Suppressor macrophage (primary cell): ENCODE measurements around the gene SPAG9.
A peak's percentile ranks its signal among the peaks of the same experiment; 100 is the strongest.
"Not testable (repeated sequence)": the region's sequence is repeated elsewhere in the genome, so short reads cannot be mapped to it uniquely, and the experiment has no call there.

Experiments used
- DNase-seq, 4 experiments: peaks; one replicate each; pipeline ENCODE4 v3.0.0-alpha.2; 2020 to 2022

SPAG9 gene

GRCh38 chr17:51088287-51088686 is 32.4 kb downstream of the SPAG9 start:
- peak in 2 of 4 experiments; percentile 18 to 21 for DNase-seq

GRCh38 chr17:51087072-51087757 is 33.5 kb downstream of the SPAG9 start:
- DNase-seq = peak in 2 of 4 experiments; percentile 31 to 38

DNA sequence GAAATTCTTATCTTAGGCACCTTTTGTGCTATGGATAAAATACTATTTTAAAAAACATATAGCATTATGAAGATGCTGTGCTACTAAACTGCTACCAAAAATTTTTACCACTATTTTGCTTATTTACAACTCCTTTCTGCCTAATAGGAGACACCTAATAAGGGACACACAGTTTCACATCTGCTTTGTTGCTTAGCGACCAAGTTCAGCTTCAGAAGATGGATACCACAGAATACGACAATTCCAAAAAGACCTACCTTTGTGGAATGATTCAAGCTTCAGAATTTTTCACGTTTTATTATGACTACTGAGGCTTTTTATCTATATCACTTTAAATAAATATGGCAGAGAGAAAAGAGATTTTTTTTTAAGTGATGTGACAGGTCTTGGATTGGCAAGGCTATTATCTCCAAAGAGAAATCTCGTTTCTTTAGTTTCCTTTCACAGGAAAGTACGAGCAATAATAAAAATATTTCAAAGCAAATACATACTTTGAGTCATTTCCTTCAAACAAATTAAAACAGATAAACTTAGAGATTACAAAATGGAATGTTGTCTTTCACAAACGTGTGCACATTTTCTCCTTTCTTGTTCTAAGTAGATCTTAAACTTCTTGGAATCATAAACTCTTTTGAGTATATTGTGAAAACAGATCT is 35.4 kb downstream of the SPAG9 start:
- DNase-seq = no peak

DNA sequence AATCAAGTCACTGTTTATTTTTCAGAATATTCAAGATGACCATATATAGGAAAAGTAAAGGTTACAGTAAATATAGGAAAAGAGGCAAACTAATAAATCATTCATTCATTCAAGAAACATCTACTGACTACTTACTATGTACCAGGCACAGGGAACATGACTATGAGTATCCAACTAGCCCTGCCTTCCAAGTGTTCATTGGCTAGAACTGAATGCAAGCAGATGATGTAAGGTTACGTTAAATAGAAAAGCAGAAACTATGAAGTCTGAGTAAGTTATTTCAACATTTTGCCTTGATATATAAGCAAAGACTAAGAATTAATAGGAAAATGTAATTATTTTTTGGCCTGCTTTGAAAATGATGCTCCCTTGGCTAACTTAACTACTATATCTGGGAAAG is 36.7 kb downstream of the SPAG9 start:
- DNase-seq = peak in 3 of 4 experiments; percentile 17 to 60 (median 45)

- not testable (repeated sequence) for DNase-seq
Observed at GRCh38 chr17:51083364-51083763, 37.3 kb downstream of the SPAG9 start.

- peak; percentile 18 to 50 (median 31) for DNase-seq
Observed at GRCh38 chr17:51079049-51079448, 41.6 kb downstream of the SPAG9 start.

GRCh38 chr17:51078009-51078592 is 42.6 kb downstream of the SPAG9 start:
- no peak for DNase-seq

DNA sequence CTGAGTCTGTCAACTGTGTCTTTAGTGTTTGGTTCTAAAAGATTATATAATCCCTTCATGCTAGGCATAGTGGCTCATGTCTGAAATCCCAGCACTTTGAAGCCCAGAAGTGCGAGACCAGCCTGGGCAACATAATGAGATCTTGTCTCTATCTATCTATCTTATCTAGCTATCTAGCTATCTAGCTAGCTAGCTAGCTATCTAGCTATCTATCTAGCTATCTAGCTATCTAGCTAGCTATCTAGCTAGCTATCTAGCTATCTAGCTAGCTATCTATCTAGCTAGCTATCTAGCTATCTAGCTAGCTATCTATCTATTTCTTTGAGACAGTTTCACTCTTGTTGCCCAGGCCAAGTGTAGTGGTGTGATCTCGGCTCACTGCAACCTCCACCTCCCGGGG is 43.8 kb downstream of the SPAG9 start:
- DNase-seq = no peak

DNA sequence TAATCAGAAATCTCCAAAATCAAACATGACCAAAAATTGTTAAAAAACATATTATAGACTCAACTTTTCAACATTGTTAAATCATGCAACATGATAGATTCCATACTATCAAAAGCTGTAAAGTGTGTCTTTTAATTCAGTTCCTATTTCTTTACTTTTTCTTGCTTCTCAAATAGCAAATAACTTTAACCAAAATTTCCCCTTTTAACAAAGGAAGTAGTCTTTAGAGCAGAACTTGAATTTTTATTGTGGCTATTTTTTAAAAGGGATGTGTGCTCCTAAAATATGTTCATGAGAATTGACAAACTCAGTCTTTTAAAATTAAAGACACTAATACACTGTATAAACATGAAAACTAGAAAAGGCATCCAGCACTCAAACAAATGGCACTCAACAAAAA is 49.1 kb downstream of the SPAG9 start:
- DNase-seq = peak in 2 of 4 experiments; percentile 47 to 62

DNA sequence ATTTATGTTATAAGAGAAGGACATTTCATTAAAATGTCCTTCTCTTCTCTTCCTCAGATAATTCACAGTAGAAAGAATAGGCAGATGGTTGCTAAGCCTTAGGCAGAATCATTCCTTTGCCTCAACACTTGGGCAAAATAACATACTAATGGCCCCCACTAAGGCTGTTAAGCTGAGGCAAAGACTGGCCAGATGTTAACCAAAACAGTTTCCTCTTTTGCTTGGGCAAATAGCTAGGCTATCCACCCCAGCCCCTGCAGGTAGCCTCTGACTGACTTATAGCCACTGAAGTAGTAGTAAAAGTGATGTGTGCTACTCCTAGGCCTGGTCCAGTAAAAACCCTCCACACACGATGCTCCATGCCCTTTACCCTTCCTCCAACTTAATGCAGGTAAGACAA is 55.2 kb downstream of the SPAG9 start:
- DNase-seq = no peak

- peak in 1 of 4 experiments; percentile 7 for DNase-seq
Observed at GRCh38 chr17:51064061-51064735, 56.5 kb downstream of the SPAG9 start.

- no peak for DNase-seq
Observed at GRCh38 chr17:51060396-51060795, 60.3 kb downstream of the SPAG9 start.

GRCh38 chr17:51059781-51060180 is 60.9 kb downstream of the SPAG9 start:
- no peak for DNase-seq

GRCh38 chr17:51057534-51057933 is 63.1 kb downstream of the SPAG9 start:
- DNase-seq = no peak

DNA sequence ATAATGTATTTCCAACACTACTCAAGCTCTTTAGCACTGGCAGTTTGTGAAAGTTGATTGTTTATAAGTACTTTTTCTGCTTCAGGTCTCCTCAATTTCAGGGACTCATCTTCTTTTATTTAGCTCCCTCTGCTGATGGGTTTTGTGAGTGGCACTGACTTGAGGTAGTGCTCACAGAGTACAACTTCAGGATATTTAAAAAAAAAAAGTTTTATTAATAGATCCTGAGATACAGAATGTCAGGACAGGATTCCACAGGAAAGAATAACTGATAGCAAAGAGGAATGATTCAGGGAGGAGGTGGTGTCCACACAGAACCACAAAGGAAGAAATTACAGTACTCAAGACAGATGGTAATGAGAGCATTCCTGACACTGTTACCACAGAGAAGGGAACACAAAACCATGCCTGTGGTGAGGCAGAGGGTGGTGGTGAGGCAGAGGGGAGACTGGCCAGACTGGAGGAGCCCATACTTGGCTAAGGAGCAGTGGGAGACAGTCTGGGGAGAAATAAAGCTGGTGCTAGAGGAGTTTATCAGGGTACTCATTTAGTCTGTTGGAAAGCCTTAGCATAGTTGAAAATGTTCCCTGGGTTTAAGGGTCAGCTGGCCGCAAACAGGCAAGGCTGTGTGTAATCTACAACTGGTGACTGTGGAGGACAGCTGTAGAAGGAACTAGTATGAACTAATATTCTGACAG is 63.7 kb downstream of the SPAG9 start:
- peak; percentile 21 to 57 (median 44) for DNase-seq

DNA sequence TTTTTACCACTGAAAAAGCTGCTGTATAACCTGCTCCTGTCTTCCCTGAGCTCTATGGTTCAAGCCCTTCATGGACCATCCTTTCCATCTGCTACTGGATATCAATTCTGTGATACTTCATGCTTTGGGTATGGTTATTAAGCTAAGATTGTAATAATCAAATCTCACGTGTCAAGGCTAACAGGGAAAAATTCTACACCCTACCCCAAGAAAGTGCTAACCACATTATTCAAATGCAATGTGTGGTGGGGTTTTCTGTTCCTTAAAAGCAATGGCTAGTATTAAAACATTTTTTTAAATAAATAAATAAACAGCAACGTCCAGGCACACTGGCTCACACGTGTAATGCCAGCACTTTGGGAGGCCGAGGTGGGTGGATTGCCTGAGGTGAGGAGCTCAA is 65.9 kb downstream of the SPAG9 start:
- no peak for DNase-seq

GRCh38 chr17:51052235-51052634 is 68.4 kb downstream of the SPAG9 start:
- DNase-seq = no peak

DNA sequence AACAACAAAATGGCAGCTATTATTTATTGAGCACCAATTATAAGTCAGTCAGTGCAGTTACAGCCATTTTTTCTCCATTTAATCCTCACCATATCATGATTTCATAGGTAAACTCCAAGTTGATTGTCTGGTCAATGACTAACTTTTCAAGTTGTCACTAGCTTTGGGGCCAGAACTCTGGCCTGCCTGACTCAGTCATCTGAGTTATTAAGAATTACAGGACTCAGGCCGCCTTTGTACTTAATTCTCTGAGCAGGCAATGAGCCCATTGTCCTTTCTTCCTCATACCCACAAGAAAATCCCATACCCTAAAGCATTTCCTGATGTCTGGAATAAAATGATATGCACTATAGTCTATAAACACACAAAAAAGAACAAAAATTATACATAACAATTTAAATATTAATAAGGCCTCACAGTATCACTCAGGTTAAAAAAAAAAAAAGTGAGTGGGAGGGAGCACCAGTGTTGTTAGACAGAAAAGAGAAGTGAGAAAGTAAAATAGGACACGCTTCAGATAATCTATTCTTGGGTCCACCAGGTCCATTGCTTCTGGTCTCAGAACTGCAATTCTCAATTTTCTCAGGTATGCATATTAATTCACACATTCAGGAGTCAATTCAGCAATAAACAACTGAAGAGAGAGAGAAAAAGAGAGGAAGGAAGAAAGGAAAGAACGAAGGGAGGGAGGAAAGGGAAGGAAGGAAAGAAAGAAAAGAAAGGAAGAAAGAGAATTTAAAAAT is 70.2 kb downstream of the SPAG9 start:
- DNase-seq = peak in 2 of 4 experiments; percentile 52 to 56

DNA sequence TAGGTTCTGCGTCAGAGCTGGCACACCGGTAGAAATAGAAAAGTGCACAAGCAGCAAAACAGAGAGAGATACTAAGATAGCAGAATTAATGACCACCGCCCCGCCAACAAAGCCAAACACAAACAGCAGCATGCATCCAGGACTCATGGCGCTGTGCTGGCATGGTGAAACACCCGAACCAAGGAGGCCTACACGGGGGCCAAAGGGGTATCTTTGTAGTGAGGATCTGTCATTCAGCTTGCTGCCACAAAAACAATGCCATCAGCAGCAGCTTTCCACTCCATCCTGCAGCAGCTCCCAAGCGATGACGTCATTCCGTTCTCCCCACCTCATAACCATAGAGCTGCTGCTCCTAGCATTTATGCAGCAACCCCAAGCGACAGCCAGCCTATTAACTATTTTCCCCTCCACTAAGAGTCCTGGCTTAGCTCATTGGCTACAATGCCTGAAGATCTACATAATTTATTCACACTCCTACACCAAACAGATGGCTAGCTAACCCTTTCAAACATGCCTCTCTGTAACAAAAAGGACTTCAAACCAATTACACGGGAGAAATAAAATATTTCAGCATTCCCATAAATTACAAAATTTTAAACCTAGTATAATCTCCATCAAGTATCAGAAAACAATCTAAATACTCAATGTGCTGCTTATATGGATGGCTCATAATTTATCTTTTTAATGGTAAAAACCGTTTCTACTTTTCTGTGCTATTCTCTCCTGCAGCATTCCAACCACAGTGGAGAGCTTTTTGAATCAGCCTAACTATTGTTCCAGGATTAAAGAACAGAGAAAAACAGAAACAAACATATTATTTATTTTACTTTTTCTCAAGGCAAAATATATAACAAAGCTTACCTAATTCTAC is 73.9 kb downstream of the SPAG9 start:
- DNase-seq = peak in 2 of 4 experiments; percentile 6 to 7

GRCh38 chr17:51046046-51046445 is 74.6 kb downstream of the SPAG9 start:
- no peak for DNase-seq

- no peak for DNase-seq
Observed at GRCh38 chr17:51045621-51046020, 75.0 kb downstream of the SPAG9 start.
